Measurements from ENCODE around the gene SLC41A3. TPM values are rescaled to one million over a fixed set of nuclear protein-coding genes. Genes with fewer than 3 reads are reported as not detected.

SLC41A3 gene
- total and polyA plus RNA-seq, 2 of the 8 experiments (the other 6 are each of a cell fraction or from before 2014, with no cell fraction given), result 30.2 to 56.4 TPM

GRCh38 chr3:126113238-126113555 lies 29.3 kb upstream of the SLC41A3 start:
- Histone ChIP-seq H3K9me3 (ENCODE audit: insufficient read depth in 2 of 2, low read depth in 1 of 2, low read length in 1 of 2) (no peaks in the 10 kb centered on the region), H3K4ac (replicated peaks; ENCODE audit: insufficient read length, low read depth, low read length) (no peak overlapping the region), H3K9ac (replicated peaks in 1 of 4; ENCODE audit: extremely low read depth in 1 of 4, low read depth in 3 of 4, low read length in 3 of 4) (no peak overlapping the region), H3K36me3 (ENCODE audit: control insufficient read depth in 2 of 4, insufficient read depth in 4 of 4, low read length in 3 of 4) (no peaks in the 10 kb centered on the region), H3K23ac (ENCODE audit: insufficient read length) (no peak overlapping the region), H2BK5ac (ENCODE audit: low read depth, low read length) (no peak overlapping the region), H2AFZ (ENCODE audit: low read length) (no peak overlapping the region), H3K27ac (ENCODE audit: low read depth, low read length) (no peak overlapping the region), H2BK120ac (replicated peaks; ENCODE audit: low read depth, low read length) (no peak overlapping the region), H2AK5ac (ENCODE audit: low read depth, low read length) (no peak overlapping the region), H3K79me2 (ENCODE audit: control insufficient read depth in 1 of 2, insufficient read depth in 2 of 2, low read length in 2 of 2) (no peaks in the 10 kb centered on the region), H4K91ac (replicated peaks; ENCODE audit: insufficient read length, low read length) (no peak overlapping the region), H3K23me2 (ENCODE audit: low read depth, low read length) (no peaks in the 10 kb centered on the region), H3K4me3 (ENCODE audit: extremely low read depth in 1 of 4, insufficient read depth in 2 of 4, low read depth in 3 of 4, low read length in 4 of 4) (no peak overlapping the region), H3K14ac (ENCODE audit: insufficient read length) (no peak overlapping the region), H4K8ac (ENCODE audit: extremely low read depth, insufficient read depth, low read length) (no peak overlapping the region), H2BK12ac (ENCODE audit: low read depth, low read length) (no peak overlapping the region), H3K79me1 (ENCODE audit: low read depth, low read length) (no peaks in the 10 kb centered on the region; the same call in 1 of the 2 replicates), H3K4me2 (ENCODE audit: insufficient read depth in 1 of 2, low read depth in 2 of 2, low read length in 2 of 2) (no peak overlapping the region), H3K27me3 (replicated peaks in 1 of 4; ENCODE audit: control insufficient read depth in 3 of 4, extremely low read depth in 1 of 4, insufficient read depth in 3 of 4, low read length in 3 of 4) (no peaks in the 10 kb centered on the region), H4K20me1 (replicated peaks in 1 of 2; ENCODE audit: control insufficient read depth in 1 of 2, insufficient read depth in 2 of 2, low read length in 2 of 2) (no peaks in the 10 kb centered on the region), H3K56ac (replicated peaks; ENCODE audit: insufficient read length, low read depth, low read length) (no peak overlapping the region), H2BK15ac (ENCODE audit: low read length) (no peak overlapping the region), H2BK20ac (ENCODE audit: low read length) (no peak overlapping the region), H4K5ac (ENCODE audit: insufficient read length, low read depth, low read length) (no peak overlapping the region), H3K4me1 (replicated peaks in 1 of 4; ENCODE audit: control insufficient read depth in 3 of 4, insufficient read depth in 4 of 4, low read length in 3 of 4) (no peaks in the 10 kb centered on the region), H3K18ac (ENCODE audit: extremely low read depth, low read length) (no peak overlapping the region)
- FAIRE-seq (no peak), DNase-seq (ENCODE audit: low read depth in 1 of 2, low spot score in 2 of 2) (peak in 1 of 2 experiments; percentile 26)
- POLR2A ChIA-PET (ENCODE audit: partially characterized antibody), result no interaction called here
- no peak for TF ChIP-seq E2F6 (IDR thresholded peaks at IDR 0.05)
- 96% methylated on average over 6 of the region's 6 CpGs; no CpG with 5 or more reads in 1 of the 2 experiments for WGBS, 2 experiments (ENCODE audit: extremely low coverage in 1 of 2, insufficient coverage in 1 of 2, insufficient read length in 1 of 2, insufficient replicate concordance in 2 of 2, low coverage in 1 of 2, low lambda C conversion rate in 2 of 2, missing lambda C conversion rate in 1 of 2)
- CTCF ChIA-PET (ENCODE audit: partially characterized antibody), result interaction anchor here (0.8 to 7.3 kb wide), 10 partner anchors 10 to 147 kb away, joined by 3 to 52 read pairs (median 4); no protein-coding TSS in a partner anchor
